A549 (cell line): ENCODE data around the gene PRR5. TPM values are rescaled to one million over a fixed set of nuclear protein-coding genes. Genes with fewer than 3 reads are reported as not detected.

Experiments
- ATAC-seq, 2 experiments: fragments of 200-7000 bp in 1 of 2; fragments of >200 bp in 1 of 2; cut with Nextera tagmentation in 1 of 2; cut with Tn5 transposase in 1 of 2; 3 replicates each; pipeline versions ENCODE4 v1.8.0 to v1.9.1; 2018 to 2020; ENCODE audit warnings: mild to moderate bottlenecking in 1 of 2, moderate library complexity in 1 of 2
- CTCF ChIA-PET: fragments of 300-600 bp; sonication (Branson Sonifier 250); formaldehyde crosslinking; extraction: SDS; loops from one replicate; lab custom pipeline; 2021; ENCODE audit warnings: antibody characterized with exemption, inconsistent platforms; lab: Yijun Ruan, JAX
- POLR2A ChIA-PET: fragments of 350-600 bp; formaldehyde crosslinking; extraction: SDS; loops from one replicate; lab custom pipeline; 2021; ENCODE audit warnings: antibody characterized with exemption, inconsistent platforms; lab: Yijun Ruan, JAX
- DNase-seq, 2 experiments: peaks; one replicate each; pipeline versions ENCODE4 v3.0.0 to v3.0.0-alpha.2; 2011 to 2016; ENCODE audit warnings: low read depth in 1 of 2, low spot score in 1 of 2
- FAIRE-seq: peaks from 2 replicates; lab custom pipeline; 2011; peaks lifted over from hg19 to GRCh38; lab: Jason Lieb, UNC
- H3K27ac ChIP-seq, 2 experiments: fragments of >200 bp; sonication (Bioruptor Twin); formaldehyde crosslinking; 3 replicates each; pipeline ENCODE4 v1.5.1; 2016 to 2017
- H3K4me1 ChIP-seq: fragments of >200 bp; sonication (Bioruptor Twin); formaldehyde crosslinking; 3 replicates; pipeline ENCODE4 v1.6.1; 2016
- H3K4me2 ChIP-seq: fragments of >200 bp; sonication (Bioruptor Twin); formaldehyde crosslinking; 3 replicates; pipeline ENCODE4 v1.6.1; 2016
- H3K4me3 ChIP-seq: fragments of >200 bp; sonication (Bioruptor Twin); formaldehyde crosslinking; 3 replicates; pipeline ENCODE4 v1.5.1; 2016
- H3K9me3 ChIP-seq: fragments of >200 bp; sonication (Bioruptor Twin); formaldehyde crosslinking; 3 replicates; pipeline ENCODE4 v1.6.1; 2016
- CBX2 ChIP-seq: fragments of 200-600 bp; sonication (generic); IDR thresholded peaks from 2 replicates; pipeline ENCODE4 v1.6.1; 2016; ENCODE audit warnings: low read depth, mild to moderate bottlenecking, borderline replicate concordance
- CBX8 ChIP-seq: fragments of 200-600 bp; sonication (generic); IDR thresholded peaks from 2 replicates; pipeline ENCODE4 v1.6.1; 2016
- CEBPB ChIP-seq, 2 experiments: fragments of >200 bp in 1 of 2; sonication (Bioruptor Twin) in 1 of 2; formaldehyde crosslinking in 1 of 2; IDR thresholded peaks; 2 replicates each; pipeline ENCODE4 v1.6.1; 2012 to 2016
- CHD4 ChIP-seq: fragments of 200-600 bp; sonication (generic); IDR thresholded peaks from 2 replicates; pipeline ENCODE4 v1.6.1; 2016; ENCODE audit warnings: antibody characterized with exemption, mild to moderate bottlenecking, borderline replicate concordance
- CTCF ChIP-seq: fragments of >200 bp; sonication (Bioruptor Twin); formaldehyde crosslinking; IDR thresholded peaks from 3 replicates; pipeline ENCODE4 v1.5.1; 2016
- E2F6 ChIP-seq: IDR thresholded peaks from 2 replicates; pipeline ENCODE4 v1.6.1; 2012; ENCODE audit warnings: low read depth, borderline replicate concordance
- ELK1 ChIP-seq: fragments of 150-350 bp; IDR thresholded peaks from 2 replicates; pipeline ENCODE4 v1.6.1; 2014; ENCODE audit warnings: low read depth, mild to moderate bottlenecking, low read length
- EP300 ChIP-seq, 2 experiments: fragments of >200 bp; sonication (Bioruptor Twin); formaldehyde crosslinking; IDR thresholded peaks; 2 replicates in 1 of 2; 3 replicates in 1 of 2; pipeline ENCODE4 v1.6.1; 2016 to 2017
- ESRRA ChIP-seq: fragments of 150-350 bp; IDR thresholded peaks from 2 replicates; pipeline ENCODE4 v1.6.1; 2014; ENCODE audit warnings: mild to moderate bottlenecking, low read length, borderline replicate concordance
- FOSL2 ChIP-seq, 2 experiments: fragments of 450-650 bp in 1 of 2; fragments of >200 bp in 1 of 2; sonication (Bioruptor Twin) in 1 of 2; formaldehyde crosslinking; IDR thresholded peaks; 2 replicates each; pipeline versions ENCODE4 v1.5.0 to v1.6.1; 2016 to 2020; ENCODE audit warnings: mild to moderate bottlenecking in 1 of 2, moderate library complexity in 1 of 2
- FOXS1 ChIP-seq: fragments of 250-450 bp; sonication (Bioruptor Pico); IDR thresholded peaks from 2 replicates; pipeline ENCODE4 v1.5.0; 2020; ENCODE audit warnings: mild to moderate bottlenecking, moderate library complexity
- GATA3 ChIP-seq: IDR thresholded peaks from 2 replicates; pipeline ENCODE4 v1.6.1; 2012; ENCODE audit warnings: borderline replicate concordance
- HES2 ChIP-seq: fragments of >200 bp; sonication (Bioruptor Twin); formaldehyde crosslinking; IDR thresholded peaks from 2 replicates; pipeline ENCODE4 v1.6.1; 2016
- HEYL ChIP-seq: fragments of 250-450 bp; sonication (Bioruptor Pico); IDR thresholded peaks from 2 replicates; pipeline ENCODE4 v1.8.0; 2021; ENCODE audit warnings: mild to moderate bottlenecking, moderate library complexity
- HOXB13 ChIP-seq: fragments of 250-450 bp; sonication (Bioruptor Pico); IDR thresholded peaks from 2 replicates; pipeline ENCODE4 v1.5.0; 2020; ENCODE audit warnings: low read depth, mild to moderate bottlenecking, moderate library complexity
- HOXB5 ChIP-seq: fragments of 250-450 bp; sonication (Bioruptor Pico); IDR thresholded peaks from 2 replicates; pipeline ENCODE4 v1.5.0; 2020; ENCODE audit warnings: mild to moderate bottlenecking, moderate library complexity
- KDM1A ChIP-seq: fragments of 200-600 bp; sonication (generic); IDR thresholded peaks from 2 replicates; pipeline ENCODE4 v1.6.1; 2016; ENCODE audit warnings: low read depth, mild to moderate bottlenecking
- KDM5A ChIP-seq: fragments of 200-600 bp; sonication (generic); IDR thresholded peaks from 2 replicates; pipeline ENCODE4 v1.6.1; 2016; ENCODE audit warnings: antibody characterized with exemption, mild to moderate bottlenecking
- MAFK ChIP-seq: fragments of 450-650 bp; IDR thresholded peaks from 2 replicates; pipeline ENCODE4 v1.6.1; 2014; ENCODE audit not compliant: partially characterized antibody
- MAZ ChIP-seq: fragments of 150-350 bp; IDR thresholded peaks from 2 replicates; pipeline ENCODE4 v1.6.1; 2014; ENCODE audit warnings: antibody characterized with exemption, low read depth, low read length, borderline replicate concordance
- MYC ChIP-seq: IDR thresholded peaks from 2 replicates; pipeline ENCODE4 v1.6.1; 2012; ENCODE audit warnings: mild to moderate bottlenecking, inconsistent platforms, low read length, improper control_type of control experiment, borderline replicate concordance
- NFE2L2 ChIP-seq: fragments of 150-350 bp; conservative IDR thresholded peaks from 2 replicates; pipeline ENCODE4 v1.6.1; 2014; ENCODE audit warnings: low read length
- PBX3 ChIP-seq: IDR thresholded peaks from 2 replicates; pipeline ENCODE4 v1.6.1; 2012
- POLR2AphosphoS2 ChIP-seq: conservative IDR thresholded peaks from 2 replicates; pipeline ENCODE4 v1.6.1; 2012; ENCODE audit warnings: low read length, improper control_type of control experiment, inconsistent platforms
- RAD21 ChIP-seq, 2 experiments: fragments of >200 bp in 1 of 2; sonication (Bioruptor Twin) in 1 of 2; formaldehyde crosslinking in 1 of 2; IDR thresholded peaks in 1 of 2; conservative IDR thresholded peaks in 1 of 2; 2 replicates in 1 of 2; 3 replicates in 1 of 2; pipeline ENCODE4 v1.6.1; 2012 to 2018; ENCODE audit warnings: inconsistent platforms in 1 of 2
- RCOR1 ChIP-seq: fragments of 150-350 bp; IDR thresholded peaks from 2 replicates; pipeline ENCODE4 v1.6.1; 2014; ENCODE audit warnings: antibody characterized with exemption, low read length, low read depth
- RNF2 ChIP-seq: fragments of 200-600 bp; sonication (generic); IDR thresholded peaks from 2 replicates; pipeline ENCODE4 v1.6.1; 2016; ENCODE audit warnings: low read depth, mild to moderate bottlenecking, antibody characterized with exemption, moderate library complexity, borderline replicate concordance
- SMC3 ChIP-seq: fragments of >200 bp; sonication (Bioruptor Twin); formaldehyde crosslinking; IDR thresholded peaks from 3 replicates; pipeline ENCODE4 v1.6.1; 2018; ENCODE audit warnings: inconsistent platforms
- TFCP2L1 ChIP-seq: fragments of 250-450 bp; sonication (Bioruptor Pico); IDR thresholded peaks from 2 replicates; pipeline ENCODE4 v1.5.0; 2021; ENCODE audit warnings: mild to moderate bottlenecking
- TP53 ChIP-seq: fragments of 250-450 bp; sonication (Bioruptor Pico); IDR thresholded peaks from 2 replicates; pipeline ENCODE4 v1.5.0; 2021; ENCODE audit warnings: mild to moderate bottlenecking, moderate library complexity
- ZNF302 ChIP-seq: fragments of 250-450 bp; sonication (Bioruptor Pico); IDR thresholded peaks from 2 replicates; pipeline ENCODE4 v1.9.0; 2021; ENCODE audit warnings: inconsistent platforms, mild to moderate bottlenecking, moderate library complexity
- WGBS: methylation state at CpG from one replicate; pipeline ENCODE4 v1.1.6; 2017; ENCODE audit errors: missing lambda C conversion rate; 5-methylcytosine and 5-hydroxymethylcytosine counted together
- polyA plus RNA-seq, 4 experiments: library from polyadenylated mRNA; depleted of rRNA in 3 of 4; stranded (reverse); fragments of >200 nt; fragmentation: RNase III in 1 of 4; extraction: RNeasy Plus Mini Kit Qiagen cat#74134 plus additional on column Dnase treatment in 1 of 4; gene quantifications; 2 replicates in 3 of 4; 3 replicates in 1 of 4; pipeline ENCODE4 v1.2.3, GENCODE V29; 2011 to 2017

Gene PRR5
- polyA plus RNA-seq, 2 of the 4 experiments (the other 2 are of a cell fraction), result 7.1 to 19.5 TPM

- ChIA-PET POLR2A (no interaction called here), CTCF (interaction anchor here (1.4 to 2.0 kb wide), 2 partner anchors 17 to 688 kb away, joined by 4 to 5 read pairs; no protein-coding TSS in a partner anchor)
- no peaks in the 10 kb centered on the region for H3K9me3 ChIP-seq
These were observed 21.5 kb upstream of the PRR5 start for GRCh38 chr22:44680481-44680894.

GRCh38 chr22:44682556-44683168 lies 19.3 kb upstream of the PRR5 start:
- CTCF ChIA-PET, result interaction anchor here (1.1 kb wide), 2 partner anchors 53 to 689 kb away, joined by 3 to 6 read pairs; no protein-coding TSS in a partner anchor
- 96% methylated on average over 10 of the region's 11 CpGs for WGBS
- no peak for ATAC-seq
- Histone ChIP-seq H3K9me3 (no peaks in the 10 kb centered on the region), H3K4me2 (no peak overlapping the region), H3K4me3 (no peak overlapping the region), H3K4me1 (peaks cover 39% of the 10 kb centered on the region), H3K27ac (no peak overlapping the region)
- no peak for TF ChIP-seq RCOR1
- TF ChIP-seq MAFK, result no peak
- no peak for TF ChIP-seq PBX3
- TF ChIP-seq RAD21 (conservative IDR thresholded peaks at IDR 0.05 in 1 of 2, IDR thresholded peaks at IDR 0.05 in 1 of 2), result no peak
- TF ChIP-seq KDM1A, result no peak
- TF ChIP-seq ELK1, result no peak
- TF ChIP-seq MYC, result no peak
- TF ChIP-seq SMC3, result no peak
- TF ChIP-seq NFE2L2, result no peak
- no peak for TF ChIP-seq HOXB5 (CRISPR knock-in tag)
- TF ChIP-seq CTCF, result no peak
- TF ChIP-seq TFCP2L1, result no peak
- no peak for TF ChIP-seq HEYL (CRISPR knock-in tag)
- no peak for TF ChIP-seq CBX2
- no peak for TF ChIP-seq RNF2
- TF ChIP-seq CEBPB (IDR thresholded peaks at IDR 0.05), result no peak
- TF ChIP-seq GATA3, result no peak
- no peak for TF ChIP-seq E2F6
- TF ChIP-seq HES2, result no peak
- no peak for TF ChIP-seq CBX8
- DNase-seq, result no peak
- no peak for FAIRE-seq
- POLR2A ChIA-PET, result no interaction called here

More at GRCh38 chr22:44680481-44680894, 21.5 kb upstream of the PRR5 start:
- TF ChIP-seq CHD4, result no peak
- TF ChIP-seq KDM5A, result no peak
- no peak for TF ChIP-seq FOSL2 (IDR thresholded peaks at IDR 0.05)
- no peak for TF ChIP-seq FOSL2 (CRISPR knock-in tag; IDR thresholded peaks at IDR 0.05)
- no peak for TF ChIP-seq POLR2AphosphoS2
- no peak for TF ChIP-seq MAFK
- TF ChIP-seq ESRRA, result no peak
- TF ChIP-seq HES2, result no peak
- no peak for TF ChIP-seq TP53 (CRISPR knock-in tag)
- TF ChIP-seq HOXB13, result no peak
- no peak for TF ChIP-seq MAZ
- no peak for TF ChIP-seq FOXS1 (CRISPR knock-in tag)
- TF ChIP-seq EP300 (IDR thresholded peaks at IDR 0.05), result no peak
- TF ChIP-seq ZNF302 (CRISPR knock-in tag), result no peak
- WGBS, result 100% methylated on average over 1 of the region's 7 CpGs
- DNase-seq (no peak), FAIRE-seq (no peak), ATAC-seq (no peak)
- H3K4me3 ChIP-seq, result no peak overlapping the region
- peak overlapping the region in 1 of 2 experiments; percentile 18; a peak in 1 of 6 replicates for H3K27ac ChIP-seq
- H3K4me2 ChIP-seq, result no peak overlapping the region
- H3K4me1 ChIP-seq, result peaks cover 37% of the 10 kb centered on the region
